Measurements from ENCODE around the gene PPP6R2.

DNA sequence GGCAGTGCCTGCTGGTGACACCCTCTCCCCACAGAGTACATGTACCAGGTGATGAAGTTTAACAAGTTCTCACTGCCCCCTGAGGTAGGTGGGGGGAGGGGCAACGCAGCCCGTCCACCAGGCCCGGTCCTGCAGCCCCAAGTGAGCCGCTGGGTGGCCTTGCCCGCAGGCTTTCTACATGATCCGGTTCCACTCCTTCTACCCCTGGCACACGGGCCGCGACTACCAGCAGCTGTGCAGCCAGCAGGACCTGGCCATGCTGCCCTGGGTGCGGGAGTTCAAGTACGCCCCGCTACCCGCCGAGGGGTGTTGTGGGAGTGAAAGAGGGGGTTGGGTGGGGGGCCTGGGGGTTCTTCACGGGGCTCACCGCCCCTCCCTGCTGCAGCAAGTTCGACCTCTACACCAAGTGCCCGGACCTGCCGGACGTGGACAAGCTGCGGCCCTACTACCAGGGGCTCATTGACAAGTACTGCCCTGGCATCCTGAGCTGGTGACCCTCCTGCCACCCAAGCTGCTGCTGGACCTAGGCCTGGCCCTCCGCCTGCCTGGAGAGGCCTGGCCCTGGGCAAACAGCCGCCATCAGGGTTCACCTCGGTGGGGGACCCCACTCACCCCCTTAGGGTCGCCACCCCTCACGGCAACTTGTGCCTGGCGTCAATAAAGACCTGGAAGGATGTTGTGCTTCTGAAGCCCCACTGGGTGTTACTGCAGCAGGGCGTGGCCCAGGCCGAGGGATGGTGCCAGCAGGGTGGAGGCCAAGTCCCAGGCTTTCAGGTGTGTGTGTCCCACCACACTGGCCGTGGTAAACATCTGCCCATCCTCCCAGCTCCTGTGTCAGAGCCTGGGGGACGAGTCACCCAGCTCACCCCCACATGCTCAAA lies 146.5 kb downstream of the PPP6R2 start:
- TF ChIP-seq, protein P1, sequence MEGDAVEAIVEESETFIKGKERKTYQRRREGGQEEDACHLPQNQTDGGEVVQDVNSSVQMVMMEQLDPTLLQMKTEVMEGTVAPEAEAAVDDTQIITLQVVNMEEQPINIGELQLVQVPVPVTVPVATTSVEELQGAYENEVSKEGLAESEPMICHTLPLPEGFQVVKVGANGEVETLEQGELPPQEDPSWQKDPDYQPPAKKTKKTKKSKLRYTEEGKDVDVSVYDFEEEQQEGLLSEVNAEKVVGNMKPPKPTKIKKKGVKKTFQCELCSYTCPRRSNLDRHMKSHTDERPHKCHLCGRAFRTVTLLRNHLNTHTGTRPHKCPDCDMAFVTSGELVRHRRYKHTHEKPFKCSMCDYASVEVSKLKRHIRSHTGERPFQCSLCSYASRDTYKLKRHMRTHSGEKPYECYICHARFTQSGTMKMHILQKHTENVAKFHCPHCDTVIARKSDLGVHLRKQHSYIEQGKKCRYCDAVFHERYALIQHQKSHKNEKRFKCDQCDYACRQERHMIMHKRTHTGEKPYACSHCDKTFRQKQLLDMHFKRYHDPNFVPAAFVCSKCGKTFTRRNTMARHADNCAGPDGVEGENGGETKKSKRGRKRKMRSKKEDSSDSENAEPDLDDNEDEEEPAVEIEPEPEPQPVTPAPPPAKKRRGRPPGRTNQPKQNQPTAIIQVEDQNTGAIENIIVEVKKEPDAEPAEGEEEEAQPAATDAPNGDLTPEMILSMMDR (conservative IDR thresholded peaks at IDR 0.05; ENCODE audit: low read length) = no peak
- TF ChIP-seq EZH2phosphoT487 (IDR thresholded peaks at IDR 0.05; ENCODE audit: borderline replicate concordance, low read depth, low read length) = no peak
